ENCODE measurements around the gene ZFYVE1.
"Not testable (repeated sequence)": the region's sequence is repeated elsewhere in the genome, so short reads cannot be mapped to it uniquely, and the experiment has no call there.

ZFYVE1 gene

DNA sequence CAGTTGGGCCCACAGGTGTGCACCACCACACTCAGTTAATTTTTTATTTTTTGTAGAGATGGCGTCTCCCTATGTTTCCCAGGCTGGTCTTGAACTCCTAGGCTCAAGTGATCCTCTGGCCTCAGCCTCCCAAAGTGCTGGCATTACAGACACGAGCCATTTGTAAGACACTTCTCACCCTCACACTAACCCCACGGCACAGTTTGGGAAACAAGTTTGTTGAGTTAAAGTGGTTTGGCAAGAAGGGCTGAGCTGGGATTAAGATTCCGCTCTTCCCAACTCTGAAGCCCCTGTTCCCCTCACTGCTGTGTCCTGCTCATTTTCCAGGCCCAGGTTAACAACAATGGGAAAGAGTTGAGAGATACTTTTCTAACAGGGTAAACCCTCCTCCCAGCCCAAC lies 65.9 kb downstream of the ZFYVE1 start:
- not testable (repeated sequence) for DNase-seq (ENCODE audit: low read depth in 2 of 2)

DNA sequence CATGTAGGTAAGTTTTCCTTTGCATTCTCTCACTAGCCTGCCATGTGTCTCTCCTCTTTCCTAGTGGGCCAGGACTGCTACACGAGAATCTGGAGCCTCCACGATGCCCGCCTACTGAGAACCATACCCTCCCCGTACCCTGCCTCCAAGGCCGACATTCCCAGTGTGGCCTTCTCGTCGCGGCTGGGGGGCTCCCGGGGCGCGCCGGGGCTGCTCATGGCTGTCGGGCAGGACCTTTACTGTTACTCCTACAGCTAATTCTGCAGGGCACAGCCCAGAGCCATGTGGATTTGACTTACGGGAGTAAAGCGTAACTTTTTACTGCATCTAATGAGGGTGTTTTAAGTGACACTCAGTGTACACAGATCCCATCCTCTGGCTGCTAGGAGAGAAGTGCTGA lies 68.4 kb downstream of the ZFYVE1 start:
- DNase-seq (ENCODE audit: low read depth in 2 of 2): no peak

DNA sequence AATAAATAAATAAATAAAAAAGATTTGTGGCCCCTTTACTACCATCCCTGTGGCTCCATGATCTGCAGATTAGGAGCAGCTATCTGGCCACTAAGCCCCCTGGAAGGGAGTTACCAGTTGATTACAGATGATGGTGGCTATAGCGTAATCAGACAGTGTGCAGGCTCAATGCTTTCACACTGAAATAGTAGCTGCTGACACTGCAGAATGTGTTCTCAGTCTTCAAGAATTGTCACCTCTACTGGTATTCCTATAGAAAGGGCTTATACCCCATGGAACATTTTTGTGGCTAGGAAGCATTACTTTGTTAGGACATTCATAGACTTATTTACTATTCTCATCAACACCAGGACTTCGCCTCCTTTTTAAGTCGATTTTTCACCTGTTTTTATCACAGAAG lies 69.7 kb downstream of the ZFYVE1 start:
- DNase-seq (ENCODE audit: low read depth in 2 of 2): no peak

DNA sequence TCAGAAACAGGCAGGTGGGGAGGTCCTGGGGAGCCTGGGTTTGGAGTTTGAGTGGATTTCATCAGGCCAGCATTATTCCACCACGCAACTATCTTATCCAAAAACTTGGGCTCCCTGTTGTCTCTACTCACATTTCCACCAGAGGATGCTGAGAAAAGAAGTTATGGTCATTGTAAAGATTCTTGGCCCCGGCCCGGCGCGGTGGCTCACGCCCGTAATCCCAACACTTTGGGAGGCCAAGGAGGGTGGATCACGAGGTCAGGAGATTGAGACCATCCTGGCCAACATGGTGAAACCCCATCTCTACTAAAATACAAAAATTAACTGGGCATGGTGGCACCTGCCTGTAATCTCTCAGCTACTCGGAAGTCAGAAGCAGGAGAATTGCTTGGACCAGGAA lies 70.2 kb downstream of the ZFYVE1 start:
- DNase-seq (ENCODE audit: low read depth in 2 of 2): not testable (repeated sequence)

DNA sequence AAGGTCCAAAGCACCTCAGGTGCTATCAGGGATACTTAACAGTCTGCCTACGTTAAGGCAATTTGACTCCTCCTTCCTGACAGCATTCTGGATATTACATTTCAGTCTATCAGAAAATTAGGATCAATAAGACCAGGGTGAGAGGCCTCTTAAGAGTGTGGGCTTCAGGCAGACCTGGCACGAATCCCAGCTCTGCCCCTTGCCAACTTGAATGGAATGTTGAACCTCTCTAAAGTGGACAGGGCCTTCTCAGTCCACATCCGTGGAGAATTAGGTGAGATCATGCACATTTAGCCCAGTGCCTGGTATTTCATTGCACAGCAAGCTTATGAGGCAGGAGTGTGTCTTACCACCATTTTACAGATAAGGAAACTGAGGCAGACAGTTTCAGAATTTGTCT lies 74.7 kb downstream of the ZFYVE1 start:
- DNase-seq (ENCODE audit: low read depth in 2 of 2): no peak

DNA sequence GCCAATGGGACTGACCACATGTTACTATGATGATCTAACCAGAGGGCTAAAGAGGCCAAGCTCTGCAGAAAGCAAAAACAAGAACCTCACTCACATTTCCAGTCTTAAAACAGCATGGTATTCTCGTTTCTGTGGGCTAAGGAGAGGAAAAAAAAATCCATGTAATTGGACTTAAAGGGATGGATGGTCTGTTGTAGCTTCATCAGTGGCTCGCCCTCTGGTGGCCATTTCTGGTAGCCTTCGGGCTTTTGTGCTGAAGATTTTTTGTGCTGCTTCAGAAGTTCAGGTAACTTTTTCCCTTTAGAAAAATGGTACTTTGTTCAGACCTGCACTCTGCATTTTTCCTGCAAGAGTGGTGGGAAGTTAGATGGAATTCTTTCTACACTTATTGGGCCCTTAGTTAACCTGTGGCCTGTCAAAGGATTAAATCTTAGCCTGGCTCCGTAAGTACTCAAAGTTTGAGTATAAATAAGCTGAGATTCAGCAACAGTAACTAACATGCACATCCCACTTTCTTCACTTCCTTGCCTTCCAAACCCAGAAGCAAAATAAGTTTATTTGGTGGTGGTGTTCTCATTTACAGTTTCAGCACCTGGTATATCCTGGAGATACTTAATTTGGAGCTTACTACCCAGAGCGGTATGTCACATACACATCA lies 78.3 kb downstream of the ZFYVE1 start:
- peak in 1 of 2 donors; percentile 41 for DNase-seq (ENCODE audit: low read depth in 2 of 2)

DNA sequence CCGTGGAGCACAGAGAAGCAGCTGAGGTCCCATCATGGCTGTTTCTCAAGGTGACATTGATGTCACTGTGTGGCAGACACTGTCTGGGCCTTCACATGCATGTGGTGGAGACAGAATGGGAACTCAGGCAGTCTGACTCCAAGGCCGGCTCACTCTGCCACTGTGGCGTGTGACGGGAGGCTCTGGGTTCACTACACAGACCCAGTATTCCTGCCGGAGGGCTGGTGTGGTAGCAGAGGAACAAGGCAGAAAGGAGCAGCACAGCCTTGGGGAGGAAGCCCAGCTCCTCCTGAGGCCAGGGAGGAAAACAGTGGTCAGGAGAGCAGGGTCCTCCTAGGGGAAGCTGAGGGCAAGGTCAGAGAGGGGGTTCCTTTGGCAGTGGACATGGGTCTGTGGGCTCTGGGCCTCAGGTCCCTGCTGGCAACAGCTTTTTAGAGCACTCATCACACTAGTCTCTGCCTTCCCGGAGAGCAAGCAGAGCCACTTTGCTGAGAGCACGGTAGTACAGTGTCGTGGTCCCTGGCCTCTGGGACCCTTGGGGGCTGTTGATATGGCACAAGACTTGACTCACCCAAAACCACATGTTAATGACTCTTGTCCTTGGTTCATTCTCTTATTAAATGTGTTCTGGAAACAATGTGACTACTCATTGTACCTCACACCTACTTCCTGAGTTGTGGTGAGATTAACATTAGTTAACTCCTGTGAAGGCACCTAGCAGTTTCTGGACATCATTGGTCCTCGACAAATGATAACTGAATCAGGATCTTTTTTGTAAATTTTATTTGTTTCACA lies 79.3 kb downstream of the ZFYVE1 start:
- no peak for DNase-seq (ENCODE audit: low read depth in 2 of 2)

DNA sequence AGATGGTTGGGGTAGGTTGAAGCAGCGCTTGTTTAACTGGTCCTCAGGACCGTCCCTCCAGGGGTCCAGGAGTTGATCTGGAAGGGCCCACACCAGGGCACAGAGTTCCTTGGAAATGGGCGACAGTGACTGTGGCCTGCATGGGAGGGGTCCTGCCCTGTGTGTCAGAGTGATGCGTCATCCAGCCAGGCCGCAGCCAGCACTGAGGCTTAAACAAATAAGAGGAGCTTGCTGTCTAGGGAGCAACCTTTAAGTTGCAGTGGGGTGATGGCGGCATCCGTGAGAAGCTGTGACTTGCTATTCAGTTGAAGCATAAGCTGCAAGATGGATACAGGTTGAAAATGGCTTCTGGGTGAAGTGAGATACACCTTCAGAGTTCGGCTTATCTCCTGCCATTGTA lies 80.4 kb downstream of the ZFYVE1 start:
- DNase-seq (ENCODE audit: low read depth in 2 of 2): no peak

DNA sequence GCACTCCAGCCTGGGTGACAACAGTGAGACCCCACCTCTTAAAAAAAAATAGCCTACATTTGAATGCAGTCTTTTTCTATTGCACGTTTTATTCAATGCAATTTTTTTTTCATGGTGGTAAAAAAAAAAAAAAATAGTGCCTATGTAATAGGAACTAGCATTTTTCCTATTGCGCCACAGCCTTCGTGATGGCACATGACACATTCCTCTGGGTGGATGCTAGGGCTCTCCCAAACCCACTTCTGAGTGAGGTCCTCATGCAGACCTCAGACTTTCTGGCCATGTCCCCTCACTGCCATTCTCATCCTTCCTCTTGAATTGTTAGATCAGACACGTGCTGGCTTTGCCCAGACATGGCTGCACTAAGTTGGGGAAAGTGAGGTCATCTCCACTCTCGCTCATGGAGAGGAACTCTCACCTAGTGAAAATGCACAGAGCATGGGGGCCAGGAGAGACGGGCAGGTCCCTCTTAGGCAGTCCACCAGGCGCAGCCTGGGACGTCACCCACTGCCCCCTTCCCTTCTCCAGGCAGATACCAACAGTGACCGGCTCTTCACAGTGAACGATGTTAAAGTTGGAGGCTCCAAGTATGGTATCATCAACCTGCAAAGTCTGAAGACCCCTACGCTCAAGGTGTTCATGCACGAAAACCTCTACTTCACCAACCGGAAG lies 81.4 kb downstream of the ZFYVE1 start:
- no peak for DNase-seq (ENCODE audit: low read depth in 2 of 2)

DNA sequence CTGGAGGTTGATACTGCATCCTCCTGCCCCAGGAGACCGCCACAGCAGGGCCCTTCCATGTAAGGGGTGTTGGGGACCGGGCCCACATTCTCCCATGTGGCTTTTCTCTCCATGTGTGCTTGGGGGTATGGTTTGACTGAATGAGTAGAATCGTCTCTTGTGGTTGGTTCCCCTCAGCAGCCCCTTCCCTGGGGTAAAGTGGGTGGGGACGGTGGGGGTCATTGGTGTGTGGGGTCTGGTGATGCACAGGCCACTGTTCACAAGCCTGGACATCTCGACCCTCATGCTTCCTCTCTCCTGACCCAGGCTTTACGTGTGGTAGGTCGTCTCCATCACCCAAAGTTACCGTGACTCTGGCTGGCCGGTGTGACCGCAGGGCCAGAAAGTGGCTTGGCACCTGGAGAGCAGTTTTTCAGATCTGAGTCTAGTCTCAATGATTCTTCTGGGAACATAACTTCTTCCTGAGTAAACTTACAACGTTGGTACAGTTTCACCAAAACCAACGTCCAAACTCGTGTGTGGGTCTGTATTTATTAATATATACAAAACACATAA lies 83.0 kb downstream of the ZFYVE1 start:
- DNase-seq (ENCODE audit: low read depth in 2 of 2): no peak

DNA sequence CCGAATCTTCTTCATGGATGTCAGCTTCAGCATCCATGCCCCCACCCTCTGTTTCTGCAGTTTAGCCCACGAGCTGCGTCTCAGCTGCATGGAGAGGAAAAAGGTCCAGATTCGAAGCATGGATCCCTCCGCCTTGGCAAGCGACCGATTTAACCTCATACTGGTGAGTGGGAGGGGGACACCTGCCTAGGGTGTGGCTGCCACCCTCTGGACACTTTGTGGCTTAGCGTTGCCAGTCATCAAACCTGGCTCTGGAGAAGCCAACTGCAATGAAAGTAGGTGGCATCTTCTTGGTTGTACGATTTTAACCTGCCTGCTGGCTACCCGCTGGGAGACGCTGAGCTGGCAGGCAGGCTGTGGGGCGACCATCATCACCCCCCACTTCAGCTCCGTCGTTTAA lies 84.0 kb downstream of the ZFYVE1 start:
- DNase-seq (ENCODE audit: low read depth in 2 of 2): no peak

DNA sequence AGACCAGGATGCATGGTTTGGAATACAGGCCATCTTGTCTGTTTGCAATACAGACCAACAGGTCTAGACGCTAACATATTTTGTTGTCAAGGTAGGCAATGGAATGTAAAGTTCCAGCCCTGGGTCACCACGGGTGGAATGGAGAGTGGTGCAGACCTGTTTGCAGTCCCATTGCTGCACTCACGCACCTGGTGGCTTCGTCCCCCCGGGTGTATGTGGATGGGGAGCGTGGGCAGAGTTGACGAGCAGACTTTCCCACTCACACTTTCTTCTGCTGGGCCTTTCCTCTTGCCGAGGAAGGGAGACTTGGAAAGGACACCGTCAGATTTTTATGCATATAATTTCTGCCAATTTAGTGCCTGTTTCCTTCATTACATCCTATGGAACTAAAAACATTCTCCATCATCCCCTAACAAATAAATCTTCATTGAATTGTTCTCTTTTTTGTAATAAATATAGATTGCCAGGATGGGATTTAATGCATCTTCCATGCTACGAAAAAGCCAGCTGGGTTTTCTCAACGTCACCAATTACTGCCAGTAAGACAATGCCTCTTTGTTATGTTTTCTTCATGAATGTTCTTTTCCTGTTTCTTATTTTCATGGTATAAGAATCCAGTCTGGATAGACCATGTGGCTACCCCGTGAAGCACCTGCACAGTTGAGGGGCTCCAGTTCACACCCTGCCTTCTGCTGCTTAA lies 85.5 kb downstream of the ZFYVE1 start:
- no peak for DNase-seq (ENCODE audit: low read depth in 2 of 2)

DNA sequence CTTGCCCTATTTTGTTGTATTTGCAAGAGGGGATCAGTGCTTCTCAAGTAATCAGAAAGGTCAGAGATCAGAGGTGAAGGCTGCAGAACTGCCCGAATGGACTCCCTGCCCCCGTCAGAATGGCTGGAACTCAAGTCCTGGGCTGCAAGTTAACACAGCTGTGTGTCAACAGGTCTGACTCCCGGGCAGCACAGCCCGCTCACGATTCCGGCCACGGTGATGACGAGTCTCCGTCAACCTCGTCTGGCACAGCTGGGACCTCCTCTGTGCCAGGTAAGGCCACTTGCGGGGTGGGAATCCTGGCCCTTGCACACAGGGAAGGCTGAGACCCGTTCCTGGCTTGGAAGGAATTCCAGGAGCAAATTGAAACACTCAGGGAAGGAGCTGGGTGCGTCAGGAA lies 87.3 kb downstream of the ZFYVE1 start:
- no peak for DNase-seq (ENCODE audit: low read depth in 2 of 2)

DNA sequence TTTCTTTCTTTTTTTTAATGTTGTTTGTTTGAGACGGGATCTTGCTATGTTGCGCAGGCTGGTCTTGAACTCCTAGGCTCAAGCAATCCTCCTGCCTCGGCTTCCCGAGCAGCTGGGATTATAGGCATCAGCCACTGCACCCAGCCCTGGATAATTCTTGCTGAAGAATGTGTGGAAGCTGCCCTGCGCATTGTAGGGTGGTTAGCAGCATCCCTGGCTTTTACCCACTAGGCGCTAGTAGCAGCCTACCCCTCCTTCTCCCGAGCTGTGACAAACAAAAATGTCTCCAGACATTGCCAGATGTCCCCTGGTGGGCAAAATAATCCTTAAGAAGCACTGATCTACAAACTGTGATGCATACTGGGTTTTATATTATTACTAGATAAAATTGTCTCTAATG lies 94.0 kb downstream of the ZFYVE1 start:
- no peak for DNase-seq (ENCODE audit: low read depth in 2 of 2)

DNA sequence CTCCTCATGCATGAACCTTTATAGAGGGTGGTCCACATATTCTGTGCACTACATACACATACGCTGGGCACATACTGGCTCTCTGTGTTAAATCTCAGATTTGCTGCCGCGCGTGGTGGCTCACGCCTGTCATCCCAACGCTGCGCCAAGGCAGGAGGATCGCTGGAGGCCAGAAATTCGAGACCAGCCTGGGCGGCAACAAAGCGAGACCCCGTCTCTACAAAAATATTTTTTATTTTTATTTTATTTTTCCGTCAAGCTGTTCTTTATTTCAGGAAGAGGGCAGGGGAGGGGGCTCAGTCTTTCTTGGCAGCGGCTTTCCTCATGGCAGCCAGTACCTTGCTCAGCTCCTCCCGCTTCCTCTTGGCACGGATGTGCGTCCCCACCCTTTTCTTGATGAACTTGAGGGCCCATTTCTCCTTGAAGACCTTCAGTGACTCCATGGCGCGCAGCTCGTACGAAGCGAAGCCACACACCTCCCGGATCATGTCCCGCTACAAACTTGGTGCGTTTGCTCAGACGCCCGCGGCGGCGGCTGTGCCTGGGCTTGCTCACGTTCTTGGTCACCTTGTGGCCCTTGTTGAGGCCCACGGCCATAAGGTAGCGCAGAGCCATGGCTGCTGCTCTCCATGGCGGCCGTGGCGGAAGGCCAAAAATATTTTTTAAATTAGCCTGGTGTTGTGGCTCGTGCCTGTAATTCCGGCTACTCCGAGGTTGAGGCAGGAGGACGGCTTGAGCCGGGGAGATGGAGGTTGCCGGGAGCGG lies 97.4 kb downstream of the ZFYVE1 start:
- DNase-seq (ENCODE audit: low read depth in 2 of 2): no peak

DNA sequence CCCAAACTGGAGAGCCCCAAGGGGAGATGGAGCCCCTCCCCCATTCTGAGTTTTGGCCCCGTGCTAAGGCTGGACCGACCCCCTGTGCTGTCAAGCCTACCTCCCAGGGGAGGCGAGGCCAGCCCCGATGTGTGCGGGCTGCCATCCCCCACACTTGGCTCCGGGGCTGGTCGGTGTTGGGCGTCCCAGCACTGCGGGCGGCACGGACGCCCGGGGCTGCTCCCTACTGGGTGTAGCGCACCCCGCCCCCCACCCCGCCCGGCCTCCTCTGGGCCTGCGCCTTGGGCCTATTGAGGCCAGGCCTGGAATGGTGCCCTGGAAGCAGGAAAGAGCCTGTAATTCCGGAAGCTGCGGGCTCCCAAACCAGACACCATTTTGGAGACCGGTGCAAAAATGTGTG lies 98.0 kb downstream of the ZFYVE1 start:
- DNase-seq (ENCODE audit: low read depth in 2 of 2): no peak

DNA sequence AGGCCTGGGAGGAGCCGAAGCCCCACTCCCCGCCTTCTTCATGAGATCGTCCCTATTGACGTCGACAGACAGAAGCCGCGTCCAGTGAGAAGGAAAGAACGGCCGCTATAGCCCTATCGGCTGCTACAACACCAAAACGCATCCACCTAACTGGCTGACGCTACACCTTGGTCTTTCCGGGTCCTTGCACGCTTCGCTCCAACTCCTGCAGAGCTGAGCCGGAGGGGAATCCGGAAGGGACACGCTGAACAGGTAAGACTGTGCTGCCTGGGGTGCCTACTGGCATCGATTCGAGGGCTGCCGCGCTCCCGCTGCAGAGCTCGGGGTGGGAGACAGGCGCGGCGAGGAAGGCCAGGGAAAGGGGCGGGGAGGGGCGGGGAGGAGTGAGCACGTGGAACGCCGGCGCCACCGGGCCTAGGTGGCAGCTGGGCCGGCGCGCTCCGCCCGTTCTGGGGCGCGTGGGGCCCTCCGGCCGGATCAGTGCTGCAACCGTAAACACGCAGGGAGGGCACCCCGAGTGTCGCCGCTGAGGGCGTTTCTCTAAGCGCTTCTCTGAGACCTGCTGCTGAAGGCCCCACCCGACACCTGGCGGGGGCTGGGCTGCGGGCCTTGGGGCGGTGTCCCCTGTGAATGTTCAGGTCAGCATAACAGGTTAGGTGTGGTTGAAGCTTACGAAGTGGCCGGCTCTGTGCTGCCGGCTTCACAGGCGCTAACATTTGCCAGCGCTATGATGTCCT lies 100.4 kb downstream of the ZFYVE1 start, which contains the start of gene DCAF4:
TSS of gene DCAF4 (plus strand) at position 173 of the 737 bp plus-strand sequence. CDS start 11,515 bp downstream, outside the sequence.
- peak; percentile 85 to 94 for DNase-seq (ENCODE audit: low read depth in 2 of 2)

DNA sequence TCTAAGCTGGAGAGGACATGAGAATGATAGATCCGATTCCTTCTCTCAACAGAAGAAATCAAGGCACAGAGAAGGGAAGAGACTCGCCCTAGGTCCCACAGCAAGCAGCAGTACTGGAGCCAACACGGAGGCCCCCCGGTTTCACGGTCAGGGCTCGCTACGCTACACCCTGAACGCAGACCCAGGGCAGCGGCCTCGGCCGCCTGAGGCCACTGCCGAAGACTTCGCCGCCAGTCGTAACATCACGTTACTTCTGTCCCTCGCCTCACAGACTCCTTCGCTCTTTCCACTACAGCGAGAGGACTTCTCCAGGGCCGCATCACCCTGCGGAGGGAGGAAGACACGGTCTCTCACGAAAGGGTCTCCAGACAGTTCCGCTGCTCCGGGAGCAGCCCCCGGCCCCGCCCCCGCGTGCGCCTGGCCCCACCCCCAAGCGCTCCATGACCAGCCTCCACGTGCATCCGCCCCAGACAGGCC lies 101.1 kb downstream of the ZFYVE1 start:
- no peak for DNase-seq (ENCODE audit: low read depth in 2 of 2)

DNA sequence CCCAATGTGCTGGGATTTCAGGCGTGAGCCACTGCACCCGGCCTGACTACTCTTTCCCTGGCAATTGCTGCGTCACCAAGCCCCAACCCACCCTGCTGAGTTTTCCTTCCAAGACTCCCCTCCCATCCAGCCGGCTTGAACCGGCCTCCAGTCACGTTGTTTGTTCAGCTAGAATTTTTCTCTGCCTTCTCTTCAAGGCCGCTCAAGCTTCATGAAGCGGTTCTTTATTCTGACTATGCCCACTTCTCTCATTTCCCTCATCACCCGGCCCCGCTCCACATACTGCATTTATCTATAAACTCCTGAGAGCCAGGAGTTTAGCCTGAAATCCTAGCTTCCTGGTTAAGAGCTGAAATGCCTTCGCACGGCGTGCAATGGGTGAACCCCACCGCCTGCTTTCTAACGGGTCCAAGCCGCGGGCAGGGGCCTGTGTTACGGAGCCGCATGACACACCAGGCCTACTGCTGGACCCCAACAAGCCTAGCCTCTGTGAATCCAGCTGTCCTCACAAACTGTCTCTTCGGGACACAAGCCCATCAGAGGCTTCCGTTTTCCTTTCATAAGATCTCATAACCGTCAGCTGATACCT lies 101.6 kb downstream of the ZFYVE1 start:
- no peak for DNase-seq (ENCODE audit: low read depth in 2 of 2)

DNA sequence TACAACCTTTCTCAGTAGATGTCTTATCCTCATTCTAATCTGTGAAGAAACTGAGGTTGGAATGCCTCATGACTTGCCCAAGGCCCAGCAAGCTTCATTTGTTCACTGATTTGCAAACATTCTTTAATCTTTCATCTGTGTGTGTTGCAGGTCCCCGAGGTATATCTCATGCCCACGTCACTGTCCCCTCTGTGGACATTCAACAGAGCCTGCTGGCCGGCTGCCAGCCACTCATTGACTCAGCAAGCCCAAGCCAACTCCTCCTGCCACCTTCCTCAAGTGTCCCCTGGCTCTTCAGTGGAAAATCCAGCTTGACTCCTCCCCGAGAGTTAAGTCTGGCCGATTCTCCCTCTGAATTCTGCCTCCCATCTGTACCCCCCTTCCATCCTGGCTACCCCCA lies 102.6 kb downstream of the ZFYVE1 start:
- no peak for DNase-seq (ENCODE audit: low read depth in 2 of 2)
